AG09309 (cell line): ENCODE data around the gene PRR5L.

Experiments used
- DNase-seq: peaks from one replicate; pipeline ENCODE4 v3.0.0-alpha.2; 2010; ENCODE audit warnings: low read depth
- H3K4me3 ChIP-seq: 2 replicates; pipeline ENCODE4 v1.5.1; 2011; ENCODE audit warnings: mild to moderate bottlenecking, low read depth, low read length, moderate library complexity; ENCODE audit not compliant: control insufficient read depth
- CTCF ChIP-seq: IDR thresholded peaks from 2 replicates; pipeline ENCODE4 v1.5.1; 2011; ENCODE audit warnings: mild to moderate bottlenecking, low read depth, low read length, inconsistent platforms; ENCODE audit not compliant: insufficient read depth, control insufficient read depth; ENCODE audit errors: missing control alignments

The PRR5L gene, protein sequence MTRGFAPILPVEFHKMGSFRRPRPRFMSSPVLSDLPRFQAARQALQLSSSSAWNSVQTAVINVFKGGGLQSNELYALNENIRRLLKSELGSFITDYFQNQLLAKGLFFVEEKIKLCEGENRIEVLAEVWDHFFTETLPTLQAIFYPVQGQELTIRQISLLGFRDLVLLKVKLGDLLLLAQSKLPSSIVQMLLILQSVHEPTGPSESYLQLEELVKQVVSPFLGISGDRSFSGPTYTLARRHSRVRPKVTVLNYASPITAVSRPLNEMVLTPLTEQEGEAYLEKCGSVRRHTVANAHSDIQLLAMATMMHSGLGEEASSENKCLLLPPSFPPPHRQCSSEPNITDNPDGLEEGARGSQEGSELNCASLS

GRCh38 chr11:36295926-36296325, at the start of gene PRR5L:
Gene PRR5L (plus strand): TSS chr11:36296288. CDS start chr11:36401122, 104,834 bp downstream.
- no peak within 1 kb of the TSS for H3K4me3 ChIP-seq
- no peak for TF ChIP-seq CTCF
- DNase-seq = no peak

GRCh38 chr11:36247493-36247892, 48.6 kb upstream of the PRR5L start:
- no peak overlapping the region for H3K4me3 ChIP-seq
- TF ChIP-seq CTCF = no peak
- DNase-seq = no peak

DNA sequence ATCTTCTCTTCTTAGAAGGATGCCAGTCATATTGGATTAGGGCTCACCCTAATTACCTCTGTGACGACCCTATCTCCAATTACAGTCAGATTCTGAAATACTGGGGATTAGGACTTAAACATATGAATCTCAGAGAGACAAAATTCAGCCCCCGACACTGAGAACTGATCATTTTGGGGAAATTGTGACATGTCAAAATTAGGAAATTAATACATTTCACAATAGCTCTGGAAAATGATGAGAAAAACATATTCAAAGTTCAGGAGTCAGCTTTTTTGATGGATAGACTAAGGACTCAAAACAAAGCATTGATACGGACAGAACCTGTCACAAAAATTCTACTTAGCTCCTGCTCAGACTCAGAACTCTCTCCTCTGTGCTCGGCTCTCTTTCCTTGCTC, 47.7 kb upstream of the PRR5L start:
- TF ChIP-seq CTCF = no peak
- no peak overlapping the region for H3K4me3 ChIP-seq
- no peak for DNase-seq

- TF ChIP-seq CTCF = no peak
- no peak overlapping the region for H3K4me3 ChIP-seq
- DNase-seq = peak; percentile 58
Measured at GRCh38 chr11:36249246-36249645, 46.8 kb upstream of the PRR5L start.

DNA sequence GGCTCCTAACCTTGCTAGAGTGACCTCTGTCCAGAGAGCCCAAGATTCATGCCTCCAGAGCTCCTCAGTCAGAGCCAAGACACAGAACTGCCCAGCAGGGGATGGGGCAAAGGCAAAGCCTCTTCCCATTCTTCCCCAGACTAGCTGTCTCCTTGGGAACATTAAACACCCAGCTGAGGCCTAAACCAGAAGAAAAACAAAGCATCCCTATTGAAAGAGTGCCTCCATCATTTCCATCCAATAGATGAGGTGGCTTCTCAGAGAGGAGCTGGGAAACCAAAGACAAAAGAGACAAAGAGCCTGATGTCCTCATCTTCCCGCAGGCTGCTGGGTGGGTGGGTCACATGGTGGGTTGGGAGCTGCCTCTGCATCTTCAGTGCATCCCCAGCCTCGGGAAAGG, 44.3 kb upstream of the PRR5L start:
- TF ChIP-seq CTCF = no peak
- DNase-seq = no peak
- no peak overlapping the region for H3K4me3 ChIP-seq

DNA sequence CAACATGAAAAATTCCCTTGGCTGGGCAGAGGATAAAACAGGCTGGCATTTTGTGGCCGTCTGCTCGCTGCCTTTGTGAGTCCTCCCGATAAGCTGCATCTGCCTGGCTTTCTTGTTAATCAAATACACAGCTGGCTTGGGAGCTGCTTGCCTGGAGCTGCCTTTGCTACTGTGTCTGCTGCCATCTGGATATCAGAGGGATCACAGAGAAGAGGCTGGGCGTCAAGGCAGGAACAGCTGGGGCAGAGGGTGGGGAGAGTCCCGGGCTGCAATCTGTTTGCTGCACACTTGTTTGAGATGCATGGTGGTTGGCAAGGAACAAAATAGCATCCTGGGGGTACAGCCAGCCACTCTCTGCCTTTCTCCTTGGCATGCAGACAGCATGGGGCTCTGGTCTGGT, 42.9 kb upstream of the PRR5L start:
- no peak overlapping the region for H3K4me3 ChIP-seq
- TF ChIP-seq CTCF = no peak
- DNase-seq = no peak
